GM19467 (cell line): ENCODE measurements around the gene RYK.
"Not testable (repeated sequence)": the region's sequence is repeated elsewhere in the genome, so short reads cannot be mapped to it uniquely, and the experiment has no call there.

ENCODE experiments used
- ATAC-seq: cut with Tn5 transposase; IDR thresholded peaks from one replicate; pipeline ENCODE4 v1.9.1; 2021; ENCODE audit warnings: mild to moderate bottlenecking, moderate library complexity; ENCODE audit not compliant: unreplicated experiment

RYK gene

DNA sequence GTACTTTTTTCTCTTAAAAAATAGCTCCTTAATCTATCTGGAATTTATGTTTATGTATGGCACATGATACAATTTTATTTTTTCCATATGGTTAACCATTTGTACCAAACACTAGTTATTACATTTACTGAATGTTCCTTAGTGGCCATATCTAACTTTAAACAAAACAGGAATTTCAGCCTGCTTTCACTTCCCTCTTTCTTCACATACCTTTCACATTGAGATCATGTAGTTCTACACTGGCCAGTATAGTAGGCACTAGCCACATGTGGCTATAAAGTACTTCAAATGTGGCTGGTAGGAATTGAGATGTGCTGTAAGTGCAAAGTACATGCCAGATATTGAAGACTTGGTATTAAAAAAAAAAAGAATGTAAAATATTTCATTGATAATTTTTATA is 4.7 kb upstream of the RYK start:
- no peak for ATAC-seq

- no peak for ATAC-seq
Observed at GRCh38 chr3:134253475-134254226, 3.0 kb upstream of the RYK start.

DNA sequence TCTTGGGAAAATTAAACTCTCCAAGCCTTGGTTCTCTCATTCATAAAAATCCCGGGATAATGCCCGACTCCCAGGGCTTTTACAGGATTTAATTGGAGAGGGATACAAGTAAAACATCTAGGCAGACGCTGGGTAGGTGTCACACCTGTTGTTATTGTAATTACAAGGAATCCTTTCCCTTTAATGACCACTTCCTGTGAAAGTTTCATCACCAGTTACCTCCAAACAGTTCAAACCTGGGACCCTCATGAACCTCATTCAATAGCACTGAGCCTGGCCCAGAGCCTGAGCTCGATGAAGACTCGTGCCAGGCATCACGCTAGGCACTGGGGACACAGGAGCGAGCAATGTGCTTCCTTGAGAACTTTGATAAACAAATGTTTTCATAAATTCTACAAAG is 2.1 kb upstream of the RYK start:
- ATAC-seq = no peak

DNA sequence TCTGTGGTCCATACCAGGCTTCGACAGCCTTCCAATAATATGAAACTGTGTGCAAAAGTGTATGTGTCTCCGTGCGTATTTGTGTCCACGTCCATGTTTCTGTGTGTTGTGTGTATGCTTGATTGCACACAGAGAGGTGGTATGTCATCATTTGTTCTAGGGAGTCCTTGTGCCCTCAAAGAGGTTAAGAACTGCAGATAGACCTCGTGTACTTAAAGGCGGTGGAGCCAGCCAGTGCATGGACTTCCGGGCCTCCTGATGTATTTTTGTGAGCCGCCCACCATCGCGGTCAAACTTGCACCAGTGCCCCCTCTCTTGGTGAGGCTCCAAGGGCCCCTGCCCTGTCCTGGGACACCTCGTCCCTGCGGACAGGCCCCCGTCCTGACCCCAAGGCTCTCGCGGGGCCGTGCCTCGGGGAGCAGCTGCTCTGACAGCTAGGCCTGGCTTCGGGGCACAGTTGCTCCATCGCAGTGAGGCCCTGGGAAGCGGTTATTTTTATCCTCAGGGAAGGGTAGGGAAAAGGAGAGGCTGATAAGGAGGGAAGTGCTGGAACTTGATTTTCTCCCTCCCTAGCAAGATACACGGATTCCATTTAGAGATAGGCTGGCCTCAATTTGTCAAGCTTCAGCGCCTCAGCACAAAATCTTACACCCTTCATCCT is 1.2 kb upstream of the RYK start:
- ATAC-seq = no peak

GRCh38 chr3:134249935-134250716 is 533 bp downstream of the RYK start:
- ATAC-seq = peak; percentile 48

- no peak for ATAC-seq
Observed at GRCh38 chr3:134249296-134249841, 1.3 kb downstream of the RYK start.

- ATAC-seq = no peak
Observed at GRCh38 chr3:134244921-134245320, 5.7 kb downstream of the RYK start.

GRCh38 chr3:134242649-134243617 is 7.7 kb downstream of the RYK start:
- no peak for ATAC-seq

- no peak for ATAC-seq
Observed at GRCh38 chr3:134239538-134239937, 11.1 kb downstream of the RYK start.

DNA sequence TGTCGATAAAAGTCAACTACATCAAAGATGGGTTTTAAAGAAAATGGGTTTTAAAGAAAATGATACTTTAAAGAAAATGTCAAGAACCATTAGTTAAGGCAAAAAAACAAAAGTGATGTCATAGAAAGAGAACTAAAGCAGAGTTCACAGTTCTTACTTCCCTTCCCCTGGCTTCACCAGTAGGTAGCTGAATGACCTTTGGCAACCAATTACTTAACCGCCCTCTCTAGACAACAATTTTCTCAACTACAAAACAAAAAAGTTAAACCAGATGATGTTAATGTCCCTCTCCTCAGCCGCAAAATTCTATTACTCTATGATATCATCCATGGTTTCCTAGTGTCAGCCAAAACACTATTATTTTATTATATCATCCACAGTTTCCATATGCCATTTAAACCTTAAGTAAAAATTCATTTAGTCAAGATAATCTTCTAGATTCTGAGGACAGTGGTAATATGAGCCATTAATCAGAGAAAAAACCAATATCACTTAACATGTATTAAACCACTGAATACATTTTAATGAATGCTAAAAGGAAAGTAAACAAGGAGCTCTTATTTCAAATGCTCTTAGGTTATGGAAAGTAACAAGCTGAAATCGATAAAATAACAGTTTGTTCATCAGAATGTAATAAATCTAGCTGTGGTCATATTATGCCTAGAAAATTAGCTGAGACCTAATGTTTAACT is 13.1 kb downstream of the RYK start:
- no peak for ATAC-seq

GRCh38 chr3:134236505-134237170 is 14.0 kb downstream of the RYK start:
- peak; percentile 59 for ATAC-seq

DNA sequence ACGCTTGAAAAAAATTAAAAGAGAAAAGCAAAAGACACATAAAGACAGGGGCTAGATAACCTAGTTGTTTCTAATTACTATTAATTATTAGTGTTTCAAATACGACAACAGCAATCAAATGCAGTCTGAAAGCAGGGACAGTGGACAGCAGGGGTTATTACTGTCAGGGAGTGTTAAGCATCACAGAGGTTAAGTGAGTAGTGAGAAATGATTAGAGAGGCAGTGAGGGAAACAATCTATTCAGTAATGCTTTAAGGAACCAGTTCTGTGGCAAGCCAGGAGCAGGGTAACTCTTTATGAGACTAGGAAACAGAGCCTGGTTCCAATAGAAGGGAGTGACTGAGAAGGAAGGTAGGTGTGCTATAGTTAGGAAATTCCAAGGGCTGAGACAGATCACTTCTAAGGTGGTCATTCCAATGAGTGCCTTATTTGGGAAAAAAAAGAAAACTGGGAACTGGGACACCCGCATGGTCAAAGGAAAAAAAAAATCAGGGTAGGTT is 15.0 kb downstream of the RYK start:
- ATAC-seq = no peak

- ATAC-seq = no peak
Observed at GRCh38 chr3:134232951-134233350, 17.7 kb downstream of the RYK start.

- ATAC-seq = no peak
Observed at GRCh38 chr3:134232151-134232550, 18.5 kb downstream of the RYK start.

GRCh38 chr3:134231131-134231530 is 19.5 kb downstream of the RYK start:
- ATAC-seq = no peak

- ATAC-seq = no peak
Observed at GRCh38 chr3:134229038-134229437, 21.6 kb downstream of the RYK start.

DNA sequence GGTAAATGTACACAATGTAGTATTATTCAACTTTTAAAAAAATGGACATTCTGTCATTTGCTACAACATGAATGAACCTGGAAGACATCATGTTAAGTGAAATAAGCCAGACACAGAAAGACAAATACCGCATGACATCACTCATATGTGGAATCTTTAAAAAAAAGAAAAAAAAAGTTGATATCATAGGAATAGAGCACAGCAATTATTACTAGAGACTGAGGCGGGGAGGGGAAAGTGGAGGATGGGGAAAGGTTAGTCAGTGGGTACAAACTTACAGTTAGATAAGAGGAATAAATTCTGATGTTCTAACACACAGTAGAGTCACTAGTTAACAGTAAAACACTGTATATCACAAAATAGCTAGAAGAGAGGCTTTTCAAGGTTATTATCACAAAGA is 22.2 kb downstream of the RYK start:
- no peak for ATAC-seq

GRCh38 chr3:134228035-134228434 is 22.6 kb downstream of the RYK start:
- no peak for ATAC-seq

DNA sequence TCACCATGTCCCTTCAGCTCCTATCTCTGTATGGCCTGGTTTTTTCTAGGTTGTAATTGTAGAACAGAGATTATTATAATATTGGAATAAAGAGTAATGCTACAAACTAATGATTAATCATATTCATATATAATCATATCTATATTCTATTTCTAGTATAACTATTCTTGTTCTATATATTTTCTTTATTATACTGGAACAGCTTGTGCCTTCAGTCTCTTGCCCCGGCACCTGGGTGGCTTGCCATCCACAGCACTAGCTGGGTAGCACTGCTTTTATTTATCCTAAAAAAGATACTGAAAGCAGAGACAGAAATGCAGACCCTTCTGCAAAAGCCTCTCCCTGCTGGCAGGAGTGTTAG is 25.9 kb downstream of the RYK start:
- not testable (repeated sequence) for ATAC-seq
